Prostate gland (tissue), 2 donors: ENCODE results near the gene STAM2.

Source experiments
- POLR2A ChIP-seq: fragments of 450-650 bp; IDR thresholded peaks from one replicate; pipeline ENCODE4 v1.6.1; 2016; ENCODE audit warnings: antibody characterized with exemption, mild to moderate bottlenecking
- TF ChIP-seq, protein P1 (sequence below), 4 experiments: fragments of 200-600 bp in 2 of 4; fragments of 450-650 bp in 2 of 4; sonication (generic) in 2 of 4; IDR thresholded peaks; 1 replicate in 3 of 4; 2 replicates in 1 of 4; pipeline ENCODE4 v1.5.1; 2016 to 2019; ENCODE audit warnings: antibody characterized with exemption in 4 of 4, mild to moderate bottlenecking in 2 of 4, moderate library complexity in 2 of 4

DNA sequence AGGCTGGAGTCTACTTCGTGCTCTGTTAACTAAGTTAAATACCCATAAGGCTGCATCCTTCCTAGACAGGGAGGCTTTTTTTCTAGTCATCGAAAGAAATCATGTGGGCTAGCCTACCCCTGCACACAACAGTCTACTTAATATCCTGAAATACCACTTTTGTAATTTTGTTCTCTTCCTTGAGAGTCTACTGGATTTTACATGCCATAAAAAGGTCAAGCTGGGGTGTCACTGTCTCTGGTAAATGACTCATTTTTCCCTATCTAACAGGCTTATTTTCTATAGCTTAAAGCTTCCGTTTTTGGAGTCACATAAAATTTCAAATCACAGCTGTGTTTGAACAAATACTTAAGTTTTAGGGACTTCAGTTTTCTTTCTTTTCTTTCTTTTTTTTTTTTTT lies 10.7 kb upstream of the STAM2 start:
- no peak for TF ChIP-seq POLR2A
- TF ChIP-seq, protein P1, sequence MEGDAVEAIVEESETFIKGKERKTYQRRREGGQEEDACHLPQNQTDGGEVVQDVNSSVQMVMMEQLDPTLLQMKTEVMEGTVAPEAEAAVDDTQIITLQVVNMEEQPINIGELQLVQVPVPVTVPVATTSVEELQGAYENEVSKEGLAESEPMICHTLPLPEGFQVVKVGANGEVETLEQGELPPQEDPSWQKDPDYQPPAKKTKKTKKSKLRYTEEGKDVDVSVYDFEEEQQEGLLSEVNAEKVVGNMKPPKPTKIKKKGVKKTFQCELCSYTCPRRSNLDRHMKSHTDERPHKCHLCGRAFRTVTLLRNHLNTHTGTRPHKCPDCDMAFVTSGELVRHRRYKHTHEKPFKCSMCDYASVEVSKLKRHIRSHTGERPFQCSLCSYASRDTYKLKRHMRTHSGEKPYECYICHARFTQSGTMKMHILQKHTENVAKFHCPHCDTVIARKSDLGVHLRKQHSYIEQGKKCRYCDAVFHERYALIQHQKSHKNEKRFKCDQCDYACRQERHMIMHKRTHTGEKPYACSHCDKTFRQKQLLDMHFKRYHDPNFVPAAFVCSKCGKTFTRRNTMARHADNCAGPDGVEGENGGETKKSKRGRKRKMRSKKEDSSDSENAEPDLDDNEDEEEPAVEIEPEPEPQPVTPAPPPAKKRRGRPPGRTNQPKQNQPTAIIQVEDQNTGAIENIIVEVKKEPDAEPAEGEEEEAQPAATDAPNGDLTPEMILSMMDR (IDR thresholded peaks at IDR 0.05): no peak
